Activated effector memory CD4-positive, alpha-beta T cell treated with Interleukin-2 at 50 U/mL for 16 hours (primary cell): ENCODE measurements around the gene THSD7A.

Experiments
- DNase-seq: peaks from one replicate; pipeline ENCODE4 v3.0.0-alpha.2; 2020

The THSD7A gene

DNA sequence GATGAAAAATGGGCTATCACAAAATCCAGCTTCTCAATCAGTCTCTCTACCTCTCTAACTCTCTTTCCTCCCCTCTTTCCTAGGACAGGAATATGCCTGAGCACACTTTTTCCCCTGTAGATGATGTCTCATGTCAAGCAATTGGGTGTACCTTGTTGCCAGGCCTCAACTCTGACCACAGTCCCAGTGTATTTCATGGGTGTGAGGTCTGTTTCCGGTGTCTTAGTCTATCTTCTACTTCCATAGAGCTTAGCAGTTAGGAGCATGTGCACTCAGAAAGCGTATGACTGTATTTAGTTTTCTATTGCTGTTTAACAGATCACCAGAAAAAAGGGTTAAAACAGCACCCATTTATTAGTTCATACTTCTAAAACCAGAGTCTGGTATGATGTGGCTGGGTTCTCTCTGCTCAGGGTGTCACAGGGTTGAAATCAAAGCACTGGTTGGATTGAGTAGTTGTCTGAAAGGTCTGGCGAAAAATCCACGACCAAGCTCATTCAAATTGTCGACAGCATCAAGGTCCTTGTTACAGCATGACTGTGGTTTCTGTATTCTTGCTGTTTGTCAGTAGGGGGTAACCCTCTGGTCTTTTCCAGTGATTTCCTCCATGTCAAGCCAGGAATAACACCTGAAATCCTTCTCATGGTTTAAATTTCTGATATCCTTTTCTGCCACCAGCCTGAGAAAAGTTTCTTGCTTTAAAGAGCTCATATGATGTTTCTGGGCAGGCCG, 130.0 kb downstream of the THSD7A start:
- no peak for DNase-seq

DNA sequence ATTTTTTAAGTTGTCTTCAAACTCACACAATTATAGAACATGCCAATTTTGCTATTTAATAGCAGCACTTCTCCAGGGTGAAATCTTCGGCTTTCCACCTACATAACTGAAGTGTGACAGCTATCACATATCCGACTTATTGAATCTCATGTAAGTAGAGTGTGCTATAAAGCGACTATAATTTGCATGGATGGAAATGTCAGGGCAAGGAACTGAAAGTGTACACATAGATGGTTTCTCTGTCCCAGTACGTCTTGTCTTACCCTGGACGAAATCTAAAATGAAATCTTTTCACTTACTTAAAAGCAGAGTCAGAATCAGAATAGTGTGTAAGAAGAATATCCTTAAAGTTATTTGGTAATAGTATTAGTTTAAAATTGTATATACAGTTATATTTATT, 132.3 kb downstream of the THSD7A start:
- DNase-seq, result no peak

DNA sequence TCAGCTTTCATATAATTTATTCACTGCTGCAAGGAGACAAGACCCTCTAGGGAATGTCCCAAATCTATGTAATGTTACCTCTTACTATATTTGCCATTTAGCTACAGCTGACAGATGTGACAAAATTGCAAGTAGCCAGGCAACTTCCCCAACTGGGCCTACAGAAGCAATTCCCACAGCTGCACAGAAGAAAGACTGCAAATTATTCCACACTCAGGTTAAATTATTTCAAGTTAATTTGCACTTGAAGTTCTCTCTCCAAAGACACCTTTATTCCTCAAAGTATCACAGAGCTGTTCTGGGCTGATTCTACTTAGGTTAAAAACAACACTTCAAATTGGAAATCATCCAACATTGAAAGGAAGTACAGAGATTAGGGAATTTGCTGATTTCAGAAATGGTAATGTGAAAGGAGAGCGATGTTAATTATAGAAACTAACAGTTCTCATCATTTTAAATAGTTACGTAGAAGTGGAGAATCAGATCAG, 133.6 kb downstream of the THSD7A start:
- no peak for DNase-seq

DNA sequence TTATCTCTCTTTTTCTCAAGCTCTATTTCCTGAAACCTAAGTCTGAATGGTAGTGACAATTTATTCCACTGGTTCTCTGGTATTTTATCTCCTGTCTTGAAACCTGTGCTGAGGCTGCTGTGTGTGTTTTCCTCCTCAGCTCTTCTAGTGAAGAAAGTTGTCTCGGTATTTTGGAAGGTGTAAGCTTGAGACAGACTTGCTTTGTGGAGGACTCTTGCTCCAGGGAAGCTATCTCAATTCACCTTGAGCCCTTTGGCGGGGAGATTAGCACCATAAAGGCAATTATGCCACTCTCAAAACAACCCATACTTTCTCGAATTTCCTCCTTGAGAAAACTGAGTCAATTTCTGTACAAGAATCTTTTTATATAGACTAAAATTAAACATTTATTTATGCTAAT, 141.6 kb downstream of the THSD7A start:
- no peak for DNase-seq

DNA sequence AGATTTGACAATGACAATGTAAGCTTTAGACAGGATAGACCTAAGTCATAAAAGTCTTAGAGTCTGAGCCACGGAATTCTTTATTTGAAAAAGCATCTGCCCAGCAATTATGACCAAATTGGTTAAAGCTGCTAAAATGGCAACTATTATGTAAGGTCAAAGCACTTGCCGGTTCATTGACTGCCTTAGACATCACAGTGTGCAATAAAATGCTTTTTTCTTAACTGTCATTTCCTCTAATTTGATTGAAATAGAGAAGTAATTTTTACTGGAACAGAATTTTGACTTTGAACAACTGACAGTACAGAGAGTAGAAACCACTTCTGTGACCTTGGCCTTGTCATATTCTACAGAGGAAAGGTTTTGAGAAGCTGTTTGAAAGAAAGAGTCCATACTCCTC, 142.9 kb downstream of the THSD7A start:
- no peak for DNase-seq

DNA sequence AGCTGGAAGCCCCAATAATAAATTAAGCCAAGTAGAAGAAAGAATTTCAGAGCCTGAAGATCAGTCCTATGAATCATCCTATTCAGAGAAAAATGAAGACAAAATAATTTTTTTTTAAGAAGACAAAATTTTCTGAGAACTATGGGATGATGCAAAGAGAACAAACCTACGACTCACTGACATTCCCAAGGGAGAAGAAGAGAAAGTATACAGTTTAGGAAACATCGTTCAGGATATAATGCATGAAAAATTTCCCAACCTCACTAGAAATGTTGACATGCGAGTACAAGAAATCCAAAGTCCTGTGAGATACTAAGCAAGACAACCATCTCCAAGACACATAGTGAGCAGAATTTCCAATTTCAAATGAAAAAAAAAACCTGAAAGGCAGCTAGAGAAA, 150.5 kb downstream of the THSD7A start:
- no peak for DNase-seq

DNA sequence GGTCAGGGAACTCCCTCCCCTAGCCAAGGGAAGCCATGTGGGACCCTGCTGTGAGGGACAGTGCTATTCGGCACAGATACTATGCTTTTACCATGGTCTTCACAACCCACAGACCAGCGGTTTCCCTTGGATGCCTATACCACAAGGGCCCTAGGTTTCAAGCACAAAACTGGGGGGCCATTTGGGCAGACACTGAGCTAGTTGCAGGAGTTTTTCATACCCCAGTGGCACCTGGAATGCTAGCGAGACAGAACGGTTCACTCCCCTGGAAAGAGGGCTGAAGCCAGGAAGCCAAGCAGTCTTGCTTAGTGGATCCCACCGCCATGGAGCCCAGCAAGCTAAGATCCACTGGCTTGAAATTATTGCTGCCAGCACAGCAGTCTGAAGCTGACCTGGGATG, 156.8 kb downstream of the THSD7A start:
- DNase-seq, result no peak

DNA sequence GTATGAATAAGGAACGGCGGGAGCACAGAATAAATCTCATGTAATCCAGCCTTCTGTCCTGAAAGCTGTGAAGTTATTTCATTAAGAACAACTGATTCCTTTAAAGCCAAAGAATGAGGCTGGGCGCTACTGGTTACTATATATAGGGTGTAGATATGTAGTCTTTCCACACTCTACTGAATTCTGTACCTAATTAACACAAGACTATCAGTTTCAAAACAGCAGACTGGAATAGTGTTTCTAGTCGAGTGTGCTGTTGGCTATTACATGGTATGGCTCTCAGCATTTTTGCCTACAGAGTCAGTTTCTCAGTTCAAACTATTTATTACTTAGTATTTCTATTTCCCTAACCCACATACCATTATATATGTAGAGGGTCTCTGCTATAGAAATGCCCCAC, 163.3 kb downstream of the THSD7A start:
- no peak for DNase-seq

DNA sequence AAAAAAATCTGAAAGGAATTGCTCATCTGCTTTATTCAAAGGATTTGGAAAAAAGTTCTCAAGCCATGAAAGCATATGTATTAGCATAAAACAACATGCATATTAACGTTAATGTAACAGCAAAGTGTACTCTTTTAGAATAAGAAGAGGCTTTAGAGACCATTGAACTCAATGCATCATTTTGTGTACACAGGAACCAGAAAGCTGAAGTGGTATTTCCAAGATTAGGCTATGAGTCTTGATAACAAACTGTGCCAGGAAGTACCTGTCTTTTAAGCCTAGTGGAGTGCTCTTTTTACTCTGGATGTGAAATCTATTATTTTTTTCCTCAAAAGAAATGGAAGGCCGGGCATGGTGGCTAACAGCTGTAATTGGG, 164.2 kb downstream of the THSD7A start:
- DNase-seq, result no peak

DNA sequence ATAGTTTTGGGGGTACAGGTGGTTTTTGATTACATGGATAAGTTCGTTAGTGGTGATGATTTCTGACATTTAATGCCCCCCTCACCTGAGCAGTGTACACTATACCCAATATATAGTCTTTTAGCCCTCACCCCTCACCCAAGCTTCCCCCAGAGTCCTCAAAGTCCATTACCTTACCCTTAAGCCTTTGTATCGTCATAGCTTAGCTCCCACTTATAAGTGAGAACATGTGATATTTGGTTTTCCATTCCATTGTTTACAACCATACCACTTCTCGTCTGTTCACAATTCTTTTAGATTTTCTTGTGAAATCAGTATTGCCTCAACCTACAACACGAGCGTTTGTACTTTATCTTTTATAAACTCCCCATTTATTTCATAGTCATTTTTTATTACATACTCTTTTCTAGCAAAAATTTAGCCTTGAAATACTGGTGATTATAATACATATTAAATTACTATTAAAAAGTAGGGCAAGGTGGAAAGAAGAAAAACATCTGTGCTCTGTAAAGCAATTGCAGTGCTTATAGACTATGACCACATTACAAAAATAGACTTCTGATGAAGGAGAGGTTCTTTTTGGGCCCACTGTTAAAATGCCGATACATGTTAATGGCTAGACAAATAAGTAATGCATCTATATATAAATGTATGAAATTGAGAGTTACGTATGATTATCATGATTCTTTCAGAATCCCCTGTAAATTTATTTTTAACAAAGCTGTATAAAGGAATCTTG, 164.8 kb downstream of the THSD7A start:
- DNase-seq, result no peak

DNA sequence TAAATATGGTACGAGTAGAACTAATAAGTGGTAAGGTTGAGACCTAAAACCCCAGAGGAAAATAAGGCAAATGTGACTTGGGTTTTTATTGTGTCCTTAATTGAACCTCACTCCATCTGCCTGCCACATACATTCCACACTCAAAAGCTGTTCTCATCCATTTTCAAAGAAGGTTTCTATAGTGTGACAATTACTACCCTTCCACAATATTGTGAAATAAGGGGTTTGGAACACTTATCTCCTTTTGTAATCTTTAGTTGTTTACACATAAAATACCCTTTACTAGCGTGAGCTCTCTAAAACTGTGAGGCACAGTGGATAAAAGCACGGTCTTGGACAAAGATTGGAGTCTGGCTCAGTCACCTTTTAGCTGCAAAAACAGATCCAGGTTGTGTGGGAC, 166.6 kb downstream of the THSD7A start:
- DNase-seq, result no peak

DNA sequence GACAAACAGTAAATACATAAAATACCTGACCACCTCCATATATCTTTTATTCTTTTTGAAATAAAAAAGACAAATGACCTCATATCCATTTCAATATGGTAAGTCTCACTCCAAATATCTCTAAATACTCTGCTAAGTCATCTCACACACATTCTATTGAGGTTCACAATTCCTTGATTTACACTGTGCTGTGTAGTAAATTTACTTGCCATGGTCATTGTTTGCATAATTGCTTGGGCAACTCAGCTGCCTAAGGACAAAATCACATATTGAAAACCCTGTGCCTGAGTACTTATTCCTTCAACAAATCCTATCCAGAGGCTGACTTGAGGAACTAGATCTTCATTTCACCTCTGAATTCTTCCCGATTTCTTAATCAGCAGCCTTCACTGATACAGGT, 176.4 kb downstream of the THSD7A start:
- no peak for DNase-seq

DNA sequence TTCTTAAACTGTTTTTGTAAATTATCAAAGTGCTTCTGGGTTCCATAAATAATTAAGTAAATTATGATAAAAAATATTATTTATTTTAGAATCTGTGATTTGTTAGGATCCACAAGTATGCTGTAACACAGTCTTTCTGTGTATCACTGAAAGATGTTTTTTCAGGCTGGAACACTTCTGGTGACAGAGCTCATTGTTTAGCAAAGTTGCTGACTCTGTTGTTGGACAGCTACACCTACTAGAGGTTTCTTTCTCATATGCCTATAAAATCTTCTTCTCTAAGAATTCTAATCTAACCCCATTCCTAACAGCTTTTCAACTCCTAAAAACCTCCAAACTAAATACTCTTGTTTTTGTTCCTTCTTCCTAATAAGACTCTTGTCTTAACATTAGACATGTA, 176.8 kb downstream of the THSD7A start:
- no peak for DNase-seq

DNA sequence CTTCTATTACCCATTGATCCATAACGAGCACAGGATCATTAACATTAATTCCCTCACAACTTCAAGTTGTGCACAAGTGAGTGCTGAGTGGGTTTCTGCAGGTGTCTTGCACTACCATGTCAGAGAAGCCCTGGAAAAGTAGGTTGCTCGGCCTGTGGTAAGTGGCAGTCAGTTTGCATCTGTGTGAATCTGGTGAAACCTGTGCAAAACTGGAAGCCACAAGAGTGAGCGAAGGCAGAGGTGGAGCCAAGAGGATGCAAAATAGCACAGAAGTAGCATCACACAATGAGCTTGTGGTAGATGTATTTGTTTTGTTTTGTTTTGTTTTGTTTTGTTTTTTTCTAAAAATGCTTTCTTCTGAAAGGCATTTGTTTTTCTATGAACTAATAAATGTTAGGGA, 181.5 kb downstream of the THSD7A start:
- no peak for DNase-seq

DNA sequence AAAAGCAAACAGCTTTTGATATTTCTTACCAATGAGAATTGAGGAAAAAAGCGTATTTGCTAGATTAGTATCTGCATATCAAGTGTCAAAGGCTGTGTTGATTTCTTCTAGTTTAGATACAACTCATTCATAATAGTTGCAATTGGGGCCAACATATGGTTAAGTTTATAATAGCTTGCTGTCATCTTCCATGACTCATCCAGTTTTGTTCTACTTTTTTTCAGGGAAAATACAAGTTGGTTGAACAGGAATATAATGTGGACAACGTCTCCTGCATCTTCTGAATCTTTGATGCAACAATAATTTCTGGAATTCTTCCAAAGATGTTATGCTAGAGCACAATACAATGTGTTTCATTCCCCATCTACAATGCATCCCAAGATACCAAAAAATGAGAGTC, 182.0 kb downstream of the THSD7A start:
- DNase-seq, result no peak

DNA sequence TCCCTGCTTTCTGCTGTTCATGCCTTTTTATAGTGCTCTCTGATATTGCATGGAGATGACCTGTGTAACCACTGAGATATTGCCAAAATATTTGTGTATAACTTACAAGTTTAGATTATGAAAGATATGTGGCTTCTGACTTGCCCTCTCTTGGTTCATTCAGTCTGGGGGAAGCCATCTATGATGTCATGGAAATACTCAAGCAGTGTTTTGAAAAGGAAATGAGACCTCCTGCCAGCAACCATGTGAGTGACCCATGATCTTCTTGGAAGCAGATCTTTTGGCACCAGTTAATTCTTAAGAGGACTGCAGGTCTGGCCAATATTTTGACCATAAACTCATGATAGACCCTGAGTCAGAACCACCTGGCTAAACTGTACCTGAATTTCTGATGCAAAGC, 183.0 kb downstream of the THSD7A start:
- DNase-seq, result no peak

DNA sequence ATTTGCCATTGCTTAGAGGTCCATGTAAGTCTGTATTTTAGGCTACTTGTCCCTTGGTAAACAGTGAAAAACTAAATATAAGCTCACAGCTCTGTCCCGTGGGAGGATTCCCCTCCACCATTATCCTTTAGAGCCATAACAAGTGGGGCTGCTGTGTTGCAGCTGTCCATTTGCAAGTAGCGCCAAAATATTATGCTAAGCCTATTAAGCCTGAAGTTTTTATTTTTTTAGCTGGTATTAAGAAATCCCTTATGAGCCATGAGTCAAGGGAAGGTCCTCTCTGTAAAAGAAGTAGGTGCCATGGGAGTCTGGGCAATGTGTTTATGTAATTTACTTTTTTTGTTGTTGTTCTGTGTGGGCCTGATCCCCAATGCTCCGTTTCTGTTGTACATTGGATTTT, 183.9 kb downstream of the THSD7A start:
- DNase-seq, result no peak

DNA sequence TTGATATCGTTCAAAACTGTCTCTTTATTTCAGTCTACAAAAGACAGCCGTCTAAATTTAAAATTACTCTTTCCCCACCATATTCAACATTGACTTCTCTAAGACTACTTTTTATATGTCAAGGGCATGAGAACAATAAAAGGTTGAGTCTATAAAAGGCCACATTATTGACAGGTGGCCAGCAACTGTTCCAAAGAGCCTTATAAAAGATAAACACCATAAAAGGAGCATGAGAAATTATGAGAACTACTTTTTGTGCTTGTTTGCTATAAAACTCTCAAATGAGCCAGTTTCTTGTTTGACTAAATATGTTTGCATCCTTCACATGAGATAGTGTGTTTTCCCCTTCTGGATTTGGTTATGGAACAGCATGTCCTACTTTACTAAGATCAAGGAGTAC, 189.2 kb downstream of the THSD7A start:
- no peak for DNase-seq

DNA sequence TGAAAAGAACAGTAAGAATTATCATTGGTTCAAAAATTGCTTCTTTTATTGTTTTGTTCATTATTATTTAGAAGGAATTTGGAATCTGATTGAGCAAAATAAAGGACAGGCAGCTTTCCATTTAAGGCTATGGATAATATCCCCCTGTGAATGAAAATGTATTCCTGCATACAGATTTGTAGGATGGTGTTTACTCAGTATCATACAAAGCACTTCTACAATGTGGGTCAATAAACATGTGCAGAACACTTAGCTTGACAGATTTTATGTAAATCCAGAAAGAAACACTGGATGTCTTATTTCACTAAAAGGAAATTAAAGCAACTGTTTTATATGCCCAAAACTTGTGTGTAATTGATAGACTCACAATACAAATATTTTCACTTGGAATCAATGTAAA, 189.7 kb downstream of the THSD7A start:
- no peak for DNase-seq

DNA sequence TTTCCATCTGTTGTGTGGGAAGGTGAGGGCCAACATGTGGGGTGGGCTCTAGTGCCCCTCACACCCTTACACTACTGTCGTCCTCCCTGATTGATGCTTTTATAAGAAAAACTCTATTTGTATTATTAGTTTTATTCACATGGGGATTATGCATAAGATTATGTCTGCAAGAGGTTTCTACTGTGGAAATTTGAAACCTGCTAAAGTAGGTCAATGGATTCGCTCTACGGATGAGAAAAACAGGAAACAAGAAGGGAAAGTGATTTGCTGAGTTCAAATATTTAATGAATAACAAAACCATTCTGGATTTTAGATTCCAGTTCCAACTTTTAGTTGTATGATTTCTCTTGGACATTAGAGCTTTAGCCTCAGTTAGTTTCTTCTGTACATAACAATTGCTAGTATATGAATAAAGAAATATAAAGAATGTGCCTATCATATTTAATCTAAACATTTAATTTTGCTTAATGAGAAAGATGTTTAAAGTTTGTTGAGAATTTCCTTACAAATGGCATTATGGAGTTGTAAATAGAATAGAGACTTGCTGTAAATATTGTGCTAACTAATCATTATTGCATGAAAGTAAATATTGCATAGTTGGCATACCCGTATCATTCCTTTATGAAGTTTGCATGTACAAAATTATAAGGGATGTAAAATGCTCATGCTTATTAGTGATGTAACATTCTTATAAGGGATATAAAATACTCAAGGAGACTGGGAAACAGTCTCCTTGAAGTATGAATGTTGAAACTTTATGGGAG, 193.8 kb downstream of the THSD7A start:
- no peak for DNase-seq

DNA sequence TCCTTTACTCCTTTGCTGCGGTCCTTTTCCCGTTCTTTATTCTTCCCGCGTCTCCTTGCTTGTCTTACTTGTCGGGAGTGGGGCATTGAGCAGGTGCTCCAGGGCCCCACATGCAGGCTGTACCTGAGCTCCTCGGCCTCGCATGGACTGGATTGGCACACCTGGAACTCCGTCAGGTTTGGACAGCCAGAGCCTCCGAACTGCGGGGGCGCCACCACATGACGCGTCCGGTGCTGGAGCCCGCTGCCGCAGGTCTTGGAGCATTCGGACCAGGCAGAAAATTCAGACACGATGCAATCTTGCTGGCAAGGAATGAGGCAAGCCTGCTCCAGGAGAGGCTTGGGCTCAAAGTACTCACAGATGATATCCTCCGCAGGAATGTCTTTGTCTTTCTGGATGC, 195.7 kb downstream of the THSD7A start:
- DNase-seq, result no peak

DNA sequence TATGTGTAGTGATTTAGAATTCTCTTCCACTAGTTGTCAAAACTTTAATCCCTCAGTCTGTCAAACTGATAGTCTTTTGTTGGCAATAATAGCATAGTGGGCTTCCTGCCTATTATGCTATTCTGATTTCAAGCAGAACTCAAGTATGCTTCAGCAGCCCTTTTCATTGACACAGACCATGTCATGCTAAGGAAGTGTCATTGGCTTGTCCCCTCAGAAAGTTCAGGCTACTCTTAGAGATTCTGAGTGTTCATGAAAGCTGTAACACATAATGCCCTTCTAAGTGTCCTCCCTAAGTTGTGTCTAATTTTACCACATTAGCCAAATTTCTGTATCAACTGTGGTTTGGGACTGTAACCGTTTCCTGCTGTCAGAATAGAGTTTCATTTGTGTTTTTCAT, 198.7 kb downstream of the THSD7A start:
- no peak for DNase-seq

DNA sequence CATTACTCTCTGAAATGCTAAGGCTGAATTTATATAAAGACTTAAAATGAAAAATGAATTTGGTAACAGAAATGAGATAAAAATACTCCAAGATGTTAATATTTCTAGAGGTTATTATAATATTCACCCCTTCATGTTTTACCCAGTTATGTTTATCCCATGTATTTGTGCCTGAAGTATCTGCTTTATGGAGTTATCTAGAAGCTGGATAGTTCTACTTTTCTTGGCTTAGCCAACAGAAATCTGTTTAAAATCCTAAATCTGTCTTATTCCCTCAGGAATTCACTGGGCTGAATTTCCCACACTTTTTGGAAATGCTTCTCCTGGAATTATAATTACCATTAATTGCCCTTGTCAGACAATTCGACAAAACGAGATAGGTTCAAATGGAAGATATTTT, 201.6 kb downstream of the THSD7A start:
- DNase-seq, result no peak

DNA sequence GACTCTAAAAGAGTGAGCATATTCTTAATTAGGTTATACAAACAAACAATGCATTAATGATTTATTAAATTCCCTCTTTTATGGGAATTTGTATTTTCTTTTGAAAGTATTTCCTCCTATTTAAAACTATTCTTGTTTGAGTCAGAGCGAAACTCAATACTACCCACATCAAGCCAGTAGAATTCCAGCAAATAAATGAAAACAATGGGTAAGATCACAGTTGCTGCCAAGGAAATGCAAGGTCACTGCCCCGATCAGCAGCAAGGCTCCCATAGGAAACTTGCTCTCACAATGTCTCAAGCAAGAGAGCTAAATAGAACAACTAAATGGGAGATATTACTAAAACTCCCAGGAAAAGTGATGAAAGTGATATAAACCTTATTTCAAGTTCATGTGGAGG, 206.3 kb downstream of the THSD7A start:
- no peak for DNase-seq
